NCI-H146 treated with DMSO at 0.1 percent for 48 hours (cell line): Measurements from ENCODE around the gene B3GALT5.

Experiments used
- DNase-seq: peaks from one replicate; lab custom pipeline; 2025; ENCODE audit not compliant: unreplicated experiment; lab: John Stamatoyannopoulos, UW

Gene B3GALT5

DNA sequence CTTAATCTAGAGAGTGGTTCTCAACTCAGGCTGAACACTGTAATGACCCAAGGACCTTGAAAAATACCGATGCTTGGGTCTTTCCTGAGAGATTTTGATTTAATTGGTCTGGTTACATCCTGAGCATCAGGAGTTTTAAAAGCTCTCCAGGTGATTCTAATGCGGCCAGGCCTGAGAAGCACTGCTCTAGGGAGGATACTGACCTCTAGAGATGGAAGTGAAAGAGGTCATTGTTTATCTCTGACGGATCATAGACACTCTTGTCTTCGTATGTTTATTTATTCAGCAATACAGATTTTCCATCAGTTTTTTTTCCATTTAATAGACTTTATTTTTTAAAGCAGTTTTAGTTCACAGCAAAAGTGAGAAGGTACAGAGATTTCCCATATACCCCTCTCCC lies 77.7 kb downstream of the B3GALT5 start:
- no peak for DNase-seq

- no peak for DNase-seq
Observed at GRCh38 chr21:39694750-39695149, 82.0 kb downstream of the B3GALT5 start.

GRCh38 chr21:39696196-39696595 lies 83.5 kb downstream of the B3GALT5 start:
- no peak for DNase-seq

DNA sequence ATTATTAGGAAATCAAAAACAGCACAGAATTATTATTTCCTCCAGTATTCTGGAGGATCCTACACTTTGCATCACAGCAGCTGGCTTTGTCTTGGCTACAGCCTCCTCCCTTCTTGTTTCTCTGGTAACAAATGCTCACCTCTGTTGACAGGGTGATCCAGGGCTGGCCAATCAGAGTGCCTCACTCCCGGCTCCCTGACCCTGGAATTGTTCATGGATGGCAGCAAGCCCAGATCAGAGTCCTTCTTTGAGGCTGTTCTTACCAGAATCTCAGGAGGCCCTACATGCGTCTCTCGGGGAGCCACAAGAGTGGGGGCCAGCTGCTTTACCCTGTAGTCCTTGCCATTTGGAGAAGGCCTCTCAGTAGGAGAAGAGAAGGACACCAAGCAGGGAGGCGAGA lies 83.9 kb downstream of the B3GALT5 start:
- DNase-seq = no peak

GRCh38 chr21:39700318-39700717 lies 87.6 kb downstream of the B3GALT5 start:
- DNase-seq = no peak

DNA sequence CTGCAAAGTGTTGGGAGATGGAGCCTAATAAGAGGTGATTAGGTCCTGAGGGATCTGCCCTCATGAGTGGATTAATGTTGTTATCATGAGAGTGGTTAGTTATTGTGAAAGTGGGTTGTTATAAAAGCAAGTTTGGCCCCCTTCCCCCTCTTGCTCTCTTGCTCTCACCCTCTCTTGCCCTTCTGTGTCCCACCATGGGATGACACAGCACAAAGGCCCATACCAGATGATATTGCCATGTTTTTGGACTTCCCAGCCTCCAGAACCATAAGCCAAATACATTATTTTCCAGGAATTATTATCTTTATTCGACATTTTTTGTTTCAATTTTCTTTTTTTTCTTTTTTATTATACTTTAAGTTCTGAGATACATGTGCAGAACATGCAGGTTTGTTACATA lies 90.8 kb downstream of the B3GALT5 start:
- DNase-seq = no peak

DNA sequence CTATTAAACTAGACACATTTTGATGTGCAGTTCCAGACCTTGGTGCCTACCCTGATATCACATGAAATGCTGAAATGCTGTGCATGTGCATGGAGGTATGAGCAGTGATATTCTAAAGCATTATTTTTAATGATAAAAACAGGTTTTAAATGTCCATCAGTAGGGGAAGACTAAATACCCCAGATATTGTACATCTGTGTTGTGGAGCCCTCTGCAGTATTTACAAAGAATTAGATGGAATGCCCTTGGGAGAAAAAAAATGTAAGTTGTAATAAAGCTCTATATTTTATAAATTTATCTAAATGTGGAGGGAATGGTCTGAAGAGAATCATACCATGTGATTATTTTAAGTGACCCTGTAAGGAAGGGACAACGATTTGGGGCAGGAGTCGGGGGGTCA lies 93.1 kb downstream of the B3GALT5 start:
- DNase-seq = no peak

DNA sequence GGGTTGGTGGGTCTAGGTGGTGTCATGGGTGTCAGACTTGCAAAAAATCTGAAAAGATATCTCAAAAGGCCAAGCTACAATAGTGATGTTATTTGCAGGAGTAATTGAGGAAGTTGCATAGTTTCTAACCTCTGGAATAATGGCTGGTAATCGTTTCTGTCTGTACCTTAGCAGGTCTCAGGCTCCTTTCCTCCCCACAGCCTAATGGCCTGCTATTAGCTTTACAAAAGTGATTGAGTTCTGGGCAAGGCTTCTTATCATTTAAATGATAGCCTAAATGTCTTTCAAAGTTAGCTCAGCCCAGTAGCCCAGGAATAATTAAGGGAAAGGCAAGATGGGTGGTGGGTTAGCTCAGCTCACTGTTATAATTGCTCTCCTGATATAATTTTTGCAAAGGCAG lies 94.6 kb downstream of the B3GALT5 start:
- no peak for DNase-seq

DNA sequence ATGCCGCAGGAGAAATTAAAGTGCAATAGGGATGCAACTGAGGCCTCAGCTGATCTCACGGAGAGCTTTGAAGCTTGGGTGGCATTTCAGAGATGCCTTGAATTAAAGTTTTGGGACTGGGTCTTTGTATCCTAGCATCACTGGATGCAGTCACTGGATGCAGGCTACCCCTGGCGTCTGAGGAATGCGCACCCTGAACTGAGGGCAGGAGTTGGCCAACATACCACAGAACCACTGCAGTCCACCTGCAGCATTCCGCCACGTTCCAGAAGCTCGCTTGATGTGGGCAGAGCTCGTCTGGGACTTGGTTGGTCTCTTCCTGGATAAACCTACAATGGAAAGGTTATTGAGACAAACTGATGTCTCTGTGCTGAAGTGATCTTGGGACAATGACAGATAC lies 98.1 kb downstream of the B3GALT5 start:
- DNase-seq = no peak

- DNase-seq = no peak
Observed at GRCh38 chr21:39712273-39712672, 99.5 kb downstream of the B3GALT5 start.

GRCh38 chr21:39712976-39713375 lies 100.2 kb downstream of the B3GALT5 start:
- DNase-seq = no peak

- DNase-seq = no peak
Observed at GRCh38 chr21:39713905-39714304, 101.2 kb downstream of the B3GALT5 start.

DNA sequence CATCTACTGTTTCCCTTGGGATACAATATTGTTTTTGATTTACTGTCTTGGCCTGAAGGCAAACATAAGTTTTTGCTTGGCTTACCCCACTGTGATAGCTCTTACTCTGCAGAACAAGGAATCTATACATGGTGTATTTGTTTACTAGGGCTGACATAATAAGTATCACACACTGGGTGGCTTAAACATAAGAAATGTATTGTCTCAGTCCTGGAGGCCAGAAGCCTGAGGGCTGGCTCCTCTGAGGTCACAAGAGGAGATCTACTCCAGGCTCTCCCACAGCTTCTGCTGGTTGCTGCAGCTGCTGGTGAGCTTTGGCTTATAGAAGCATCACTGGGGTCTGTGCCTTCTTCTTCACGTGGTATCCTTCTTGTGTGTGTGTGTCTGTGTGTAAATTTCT lies 101.6 kb downstream of the B3GALT5 start:
- no peak for DNase-seq

DNA sequence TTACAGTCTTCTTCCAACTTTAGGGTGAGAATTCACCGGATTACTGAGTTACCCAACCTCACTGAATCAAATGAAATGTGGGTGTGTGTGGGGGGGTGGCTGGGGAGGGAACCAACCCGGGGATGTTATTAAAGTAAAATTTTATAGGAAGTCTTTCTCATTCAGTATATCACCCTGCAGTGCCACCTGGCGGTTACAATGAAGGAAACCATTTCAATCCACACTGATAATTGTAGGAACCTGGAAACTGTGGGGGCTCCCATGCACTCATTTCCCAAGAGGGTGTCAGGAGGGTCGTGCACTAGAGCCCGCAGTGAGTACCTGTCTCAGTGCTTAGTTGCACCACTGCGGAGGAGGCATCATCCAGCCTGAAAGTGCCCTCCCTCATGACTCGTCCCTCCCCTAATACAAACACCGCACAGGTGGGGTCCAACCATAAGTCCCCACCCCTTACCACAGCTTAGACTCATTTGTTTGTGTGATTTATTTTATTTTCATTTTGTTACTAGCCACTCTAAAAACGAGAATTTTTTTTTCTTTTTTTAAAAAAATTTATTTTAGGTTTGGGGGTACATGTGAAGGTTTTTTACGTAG lies 103.2 kb downstream of the B3GALT5 start:
- peak; percentile 6 for DNase-seq

DNA sequence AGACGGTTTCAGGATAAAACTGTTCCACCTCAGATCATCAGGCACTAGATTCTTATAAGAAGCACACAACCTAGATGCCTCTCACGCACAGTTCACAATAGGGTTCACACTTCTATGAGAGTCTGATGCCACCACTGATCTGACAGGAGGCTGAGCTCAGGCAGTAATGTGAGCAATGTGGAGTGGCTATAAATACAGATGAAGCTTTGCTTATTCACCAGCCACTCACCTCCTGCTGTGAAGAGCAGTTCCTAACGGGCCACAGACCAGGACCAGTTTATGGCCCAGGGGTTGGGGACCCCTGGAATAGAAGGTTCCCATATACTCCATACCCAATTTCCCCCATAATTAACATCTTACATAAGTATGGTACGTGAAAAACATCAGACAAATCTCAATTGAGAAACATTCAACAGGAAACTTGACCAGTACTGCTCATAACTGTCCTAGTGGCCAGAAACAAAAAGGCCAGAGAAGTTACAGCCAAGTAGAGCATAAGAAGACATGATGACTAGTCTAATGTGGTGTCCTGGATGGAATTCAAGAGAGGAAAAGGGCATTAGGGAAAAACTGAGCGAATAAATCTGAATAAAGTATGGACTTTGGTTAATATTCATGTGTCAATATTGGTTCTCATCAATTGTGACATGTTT lies 107.5 kb downstream of the B3GALT5 start:
- DNase-seq = no peak

- DNase-seq = no peak
Observed at GRCh38 chr21:39721885-39722284, 109.1 kb downstream of the B3GALT5 start.
